Measurements from ENCODE around the gene PSMC5. TPM values are rescaled to one million over a fixed set of nuclear protein-coding genes. Genes with fewer than 3 reads are reported as not detected.

Gene PSMC5
- total RNA-seq, 1 donor from 2014 or later: 49.6 TPM

DNA sequence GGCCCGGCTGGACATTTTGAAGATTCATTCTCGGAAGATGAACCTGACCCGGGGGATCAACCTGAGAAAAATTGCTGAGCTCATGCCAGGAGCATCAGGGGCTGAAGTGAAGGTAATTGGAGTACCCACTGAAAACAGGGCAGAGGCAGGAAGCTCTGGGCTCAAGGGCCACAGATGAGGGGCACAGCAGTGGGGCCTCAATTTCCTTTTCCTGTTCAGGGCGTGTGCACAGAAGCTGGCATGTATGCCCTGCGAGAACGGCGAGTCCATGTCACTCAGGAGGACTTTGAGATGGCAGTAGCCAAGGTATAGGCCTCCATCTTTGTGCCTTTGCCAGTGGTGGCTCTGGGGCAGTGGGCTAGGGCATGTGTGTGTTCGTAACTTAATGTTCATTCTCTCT is 4.3 kb downstream of the PSMC5 start:
- Histone ChIP-seq H3F3A (ENCODE audit: low read depth) (peaks cover 22% of the 10 kb centered on the region), H3K36me3 (peaks cover 5% of the 10 kb centered on the region), H3K4me2 (no peak overlapping the region), H3K4me1 (peaks cover 6% of the 10 kb centered on the region), H3K9me3 (ENCODE audit: low read depth) (no peaks in the 10 kb centered on the region), H3K4me3 (no peak overlapping the region), H3K79me2 (ENCODE audit: low read depth) (peaks cover 26% of the 10 kb centered on the region), H3K27me3 (no peaks in the 10 kb centered on the region), H2AFZ (replicated peaks) (no peak overlapping the region), H3K27ac (no peak overlapping the region), H4K20me1 (ENCODE audit: low read depth) (peaks cover 3% of the 10 kb centered on the region), H3K9ac (no peak overlapping the region)
- Mint-ChIP-seq H3K27me3 (ENCODE audit: insufficient read depth, low read depth) (peaks cover 9% of the 10 kb centered on the region), H3K27ac (no peak overlapping the region), H3K9me3 (no peaks in the 10 kb centered on the region), H3K4me3 (no peak overlapping the region), H3K4me1 (peaks cover 15% of the 10 kb centered on the region), H3K36me3 (peaks cover 31% of the 10 kb centered on the region)
- TF ChIP-seq EZH2phosphoT487 (IDR thresholded peaks at IDR 0.05): no peak
- no peak for TF ChIP-seq EZH2 (IDR thresholded peaks at IDR 0.05)
- TF ChIP-seq CTCF (IDR thresholded peaks at IDR 0.05): no peak
- no peak for DNase-seq (ENCODE audit: low spot score)

- H3K27me3 ChIP-seq: no peaks in the 10 kb centered on the region
- H3K4me3 Mint-ChIP-seq: no peak overlapping the region
- H3F3A ChIP-seq (ENCODE audit: low read depth): peaks cover 22% of the 10 kb centered on the region
- H3K4me1 Mint-ChIP-seq: peaks cover 15% of the 10 kb centered on the region
- TF ChIP-seq CTCF (IDR thresholded peaks at IDR 0.05) (no peak), EZH2 (IDR thresholded peaks at IDR 0.05) (no peak), EZH2phosphoT487 (IDR thresholded peaks at IDR 0.05) (no peak)
- no peaks in the 10 kb centered on the region for H3K9me3 ChIP-seq (ENCODE audit: low read depth)
- no peak overlapping the region for H3K27ac ChIP-seq
- H4K20me1 ChIP-seq (ENCODE audit: low read depth): peaks cover 3% of the 10 kb centered on the region
- peaks cover 6% of the 10 kb centered on the region for H3K4me1 ChIP-seq
- H3K27me3 Mint-ChIP-seq (ENCODE audit: insufficient read depth, low read depth): peaks cover 7% of the 10 kb centered on the region
- no peak overlapping the region for H3K4me2 ChIP-seq
- no peak overlapping the region for H3K4me3 ChIP-seq
- no peak overlapping the region for H2AFZ ChIP-seq (replicated peaks)
- H3K79me2 ChIP-seq (ENCODE audit: low read depth): peaks cover 23% of the 10 kb centered on the region
- DNase-seq (ENCODE audit: low spot score): no peak
- no peak overlapping the region for H3K9ac ChIP-seq
- H3K36me3 ChIP-seq: peaks cover 5% of the 10 kb centered on the region
- no peak overlapping the region for H3K27ac Mint-ChIP-seq
- H3K36me3 Mint-ChIP-seq: peaks cover 31% of the 10 kb centered on the region
- H3K9me3 Mint-ChIP-seq: no peaks in the 10 kb centered on the region
Observed at GRCh38 chr17:63832014-63832413, 4.8 kb downstream of the PSMC5 start.

GRCh38 chr17:63832455-63832854 is 5.2 kb downstream of the PSMC5 start:
- H2AFZ ChIP-seq (replicated peaks): no peak overlapping the region
- Mint-ChIP-seq H3K4me1 (peaks cover 15% of the 10 kb centered on the region), H3K27ac (no peak overlapping the region), H3K4me3 (no peak overlapping the region), H3K27me3 (ENCODE audit: insufficient read depth, low read depth) (peaks cover 7% of the 10 kb centered on the region), H3K9me3 (no peaks in the 10 kb centered on the region), H3K36me3 (peaks cover 33% of the 10 kb centered on the region)
- peaks cover 5% of the 10 kb centered on the region for H3K36me3 ChIP-seq
- H3K4me2 ChIP-seq: no peak overlapping the region
- H3K79me2 ChIP-seq (ENCODE audit: low read depth): peaks cover 24% of the 10 kb centered on the region
- peaks cover 22% of the 10 kb centered on the region for H3F3A ChIP-seq (ENCODE audit: low read depth)
- H3K9me3 ChIP-seq (ENCODE audit: low read depth): no peaks in the 10 kb centered on the region
- H3K27me3 ChIP-seq: no peaks in the 10 kb centered on the region
- DNase-seq (ENCODE audit: low spot score): no peak
- peaks cover 7% of the 10 kb centered on the region for H4K20me1 ChIP-seq (ENCODE audit: low read depth)
- TF ChIP-seq EZH2 (IDR thresholded peaks at IDR 0.05) (no peak), EZH2phosphoT487 (IDR thresholded peaks at IDR 0.05) (no peak), CTCF (IDR thresholded peaks at IDR 0.05) (no peak)
- H3K4me3 ChIP-seq: no peak overlapping the region
- H3K27ac ChIP-seq: no peak overlapping the region
- H3K9ac ChIP-seq: no peak overlapping the region
- peaks cover 6% of the 10 kb centered on the region for H3K4me1 ChIP-seq
